ENCODE measurements around the gene TWF2. TPM values are rescaled to one million over a fixed set of nuclear protein-coding genes. Genes with fewer than 3 reads are reported as not detected.

The TWF2 gene
- total RNA-seq, 1 donor from 2014 or later: 50.4 TPM

- TF ChIP-seq CTCF (IDR thresholded peaks at IDR 0.05): no peak
- peak; percentile 55 for DNase-seq
- Histone ChIP-seq H3K36me3 (peaks cover 58% of the 10 kb centered on the region), H3K4me1 (no peaks in the 10 kb centered on the region), H3K27ac (no peak overlapping the region), H3K27me3 (no peaks in the 10 kb centered on the region), H3K4me3 (no peak overlapping the region), H3K9me3 (no peaks in the 10 kb centered on the region)
- ATAC-seq: no peak
- intact Hi-C loops (cut with DNase I): loop anchor here (5.0 kb wide), 1 partner anchor 111 kb away; no protein-coding TSS in a partner anchor
Observed at GRCh38 chr3:52230889-52231499, 8.0 kb downstream of the TWF2 start.

- TF ChIP-seq CTCF (IDR thresholded peaks at IDR 0.05): no peak
- Histone ChIP-seq H3K9me3 (no peaks in the 10 kb centered on the region), H3K36me3 (peaks cover 58% of the 10 kb centered on the region), H3K27ac (no peak overlapping the region), H3K4me3 (no peak overlapping the region), H3K27me3 (no peaks in the 10 kb centered on the region), H3K4me1 (no peaks in the 10 kb centered on the region)
- DNase-seq: no peak
- intact Hi-C loops (cut with DNase I): loop anchor here (5.0 kb wide), 1 partner anchor 112 kb away; no protein-coding TSS in a partner anchor
- ATAC-seq: no peak
Observed at GRCh38 chr3:52230461-52230860, 8.5 kb downstream of the TWF2 start.

DNA sequence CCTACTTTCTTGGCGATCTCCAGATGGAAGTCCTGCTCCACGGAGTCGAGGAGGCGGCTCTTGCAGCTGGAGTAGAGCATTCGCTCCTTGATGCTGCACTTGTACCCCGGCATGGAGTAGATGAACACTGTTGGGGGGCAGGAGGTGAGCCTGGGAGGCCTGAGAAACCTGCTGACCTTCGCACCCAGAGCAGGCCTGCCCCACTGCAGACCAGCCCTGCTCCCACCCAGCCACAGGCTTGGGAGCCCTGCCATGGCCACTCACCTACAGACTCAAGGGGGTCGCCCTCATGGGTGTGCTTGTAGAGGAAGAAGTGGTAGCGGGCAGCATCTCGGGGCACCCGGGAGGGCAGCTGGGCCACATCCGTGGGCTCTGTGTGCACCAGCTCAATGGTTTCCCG is 9.3 kb downstream of the TWF2 start:
- Histone ChIP-seq H3K27me3 (no peaks in the 10 kb centered on the region), H3K4me1 (no peaks in the 10 kb centered on the region), H3K27ac (no peak overlapping the region), H3K9me3 (no peaks in the 10 kb centered on the region), H3K4me3 (no peak overlapping the region), H3K36me3 (peaks cover 56% of the 10 kb centered on the region)
- DNase-seq (peak; percentile 56), ATAC-seq (no peak)
- intact Hi-C loops (cut with DNase I): loop anchor here (5.0 kb wide), 1 partner anchor 113 kb away; no protein-coding TSS in a partner anchor
- no peak for TF ChIP-seq CTCF (IDR thresholded peaks at IDR 0.05)

- Histone ChIP-seq H3K4me1 (no peaks in the 10 kb centered on the region), H3K4me3 (no peak overlapping the region), H3K36me3 (peaks cover 49% of the 10 kb centered on the region), H3K27me3 (no peaks in the 10 kb centered on the region), H3K9me3 (no peaks in the 10 kb centered on the region), H3K27ac (no peak overlapping the region)
- peak; percentile 57 for DNase-seq
- intact Hi-C loops (cut with DNase I): no loop called here
- ATAC-seq: no peak
- TF ChIP-seq CTCF (IDR thresholded peaks at IDR 0.05): no peak
Observed at GRCh38 chr3:52228751-52229291, 10.1 kb downstream of the TWF2 start.

DNA sequence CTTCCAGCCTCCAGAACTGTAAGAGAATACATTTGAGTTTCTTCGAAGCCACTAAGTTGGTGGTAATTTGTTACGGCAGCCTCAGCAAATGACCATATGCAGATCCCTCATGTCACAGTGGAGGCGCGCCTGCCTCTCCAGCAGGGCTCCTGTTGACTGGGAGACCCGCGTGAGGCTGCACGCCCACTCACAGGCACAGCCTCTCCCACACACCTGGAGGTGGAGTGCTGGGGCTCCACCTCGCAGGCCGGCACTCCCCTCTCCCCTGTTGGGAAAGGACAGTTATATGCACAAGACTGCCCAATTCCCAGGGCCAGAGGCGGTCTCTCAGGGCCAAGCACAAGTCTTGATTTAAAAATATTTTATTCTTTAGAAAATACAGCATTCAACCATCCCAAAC is 10.7 kb downstream of the TWF2 start:
- DNase-seq: peak; percentile 59
- TF ChIP-seq CTCF (IDR thresholded peaks at IDR 0.05): no peak

More for the DNA sequence above, 10.7 kb downstream of the TWF2 start:
- H3K27ac ChIP-seq: no peak overlapping the region
- H3K4me1 ChIP-seq: no peaks in the 10 kb centered on the region
- H3K9me3 ChIP-seq: no peaks in the 10 kb centered on the region
- no peak overlapping the region for H3K4me3 ChIP-seq
- ATAC-seq: no peak
- intact Hi-C loops (cut with DNase I): no loop called here
- H3K27me3 ChIP-seq: no peaks in the 10 kb centered on the region
- peaks cover 49% of the 10 kb centered on the region for H3K36me3 ChIP-seq
